Measurements from ENCODE around the gene CRYGN.

Gene CRYGN

DNA sequence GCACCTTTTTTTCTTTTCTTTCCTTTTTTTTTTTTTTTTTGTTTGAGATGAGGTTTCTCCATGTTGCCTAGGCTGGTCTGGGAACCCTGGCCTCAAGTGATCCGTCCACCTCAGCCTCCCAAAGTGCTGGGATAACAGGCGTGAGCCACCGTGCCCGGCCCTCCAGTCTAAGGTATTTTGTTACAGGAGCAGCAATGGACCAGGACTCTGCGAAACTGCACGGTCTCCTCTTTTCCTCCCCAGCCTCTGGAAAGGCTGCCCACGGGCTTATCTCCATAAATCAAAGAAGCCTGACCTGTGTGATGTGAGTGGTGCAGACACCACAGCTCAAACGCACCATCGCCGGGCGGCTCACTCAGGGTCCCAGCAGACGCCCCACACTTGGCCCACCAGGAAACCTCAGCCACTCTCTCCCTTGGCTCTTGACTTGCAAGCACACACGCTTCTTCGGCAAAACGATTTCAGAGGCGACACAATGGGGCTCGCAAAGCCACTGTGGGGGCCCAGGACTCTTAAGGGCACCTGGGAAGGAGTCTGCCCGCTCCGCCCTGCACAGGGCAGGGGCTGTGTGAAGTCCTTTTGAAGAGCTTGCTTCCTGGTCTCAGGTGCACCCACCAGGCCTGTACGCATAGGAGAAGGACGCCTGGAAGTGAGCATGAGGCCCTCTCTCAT lies 50.7 kb downstream of the CRYGN start:
- DNase-seq: no peak

DNA sequence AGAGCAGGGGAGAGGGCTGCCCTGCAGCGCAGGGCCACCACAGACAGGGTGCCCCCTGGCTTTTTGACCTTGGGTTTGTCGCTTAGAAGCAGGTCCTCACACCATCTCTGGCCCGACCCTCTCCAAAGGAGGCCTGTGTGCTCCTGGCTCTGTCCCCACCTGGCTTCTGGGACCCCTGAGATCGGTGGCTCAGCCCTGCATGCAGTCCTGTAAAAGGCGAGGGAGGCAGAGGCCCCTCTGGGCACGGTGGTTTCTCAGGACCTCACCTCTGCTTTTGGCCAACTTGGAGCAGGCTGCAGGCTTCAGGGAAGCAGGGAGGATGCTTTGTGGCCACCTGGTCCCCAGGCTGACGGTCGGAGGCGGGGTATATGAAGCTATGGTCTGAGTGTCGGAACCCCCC lies 51.5 kb downstream of the CRYGN start:
- no peak for DNase-seq

DNA sequence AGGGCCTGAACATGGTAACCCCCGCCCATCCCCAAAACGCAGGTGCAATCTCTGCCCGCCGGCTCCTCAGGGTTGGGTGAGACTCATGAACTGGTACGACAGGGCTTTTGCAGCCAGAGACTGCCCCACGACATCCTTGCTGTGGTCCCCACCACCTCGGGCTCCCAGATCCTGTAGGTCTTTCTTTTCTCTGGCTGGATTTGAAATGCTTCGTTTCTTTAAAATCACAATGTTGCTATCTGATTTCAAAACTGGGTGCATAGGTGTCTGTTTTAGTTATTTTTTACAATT lies 52.0 kb downstream of the CRYGN start:
- DNase-seq: no peak

DNA sequence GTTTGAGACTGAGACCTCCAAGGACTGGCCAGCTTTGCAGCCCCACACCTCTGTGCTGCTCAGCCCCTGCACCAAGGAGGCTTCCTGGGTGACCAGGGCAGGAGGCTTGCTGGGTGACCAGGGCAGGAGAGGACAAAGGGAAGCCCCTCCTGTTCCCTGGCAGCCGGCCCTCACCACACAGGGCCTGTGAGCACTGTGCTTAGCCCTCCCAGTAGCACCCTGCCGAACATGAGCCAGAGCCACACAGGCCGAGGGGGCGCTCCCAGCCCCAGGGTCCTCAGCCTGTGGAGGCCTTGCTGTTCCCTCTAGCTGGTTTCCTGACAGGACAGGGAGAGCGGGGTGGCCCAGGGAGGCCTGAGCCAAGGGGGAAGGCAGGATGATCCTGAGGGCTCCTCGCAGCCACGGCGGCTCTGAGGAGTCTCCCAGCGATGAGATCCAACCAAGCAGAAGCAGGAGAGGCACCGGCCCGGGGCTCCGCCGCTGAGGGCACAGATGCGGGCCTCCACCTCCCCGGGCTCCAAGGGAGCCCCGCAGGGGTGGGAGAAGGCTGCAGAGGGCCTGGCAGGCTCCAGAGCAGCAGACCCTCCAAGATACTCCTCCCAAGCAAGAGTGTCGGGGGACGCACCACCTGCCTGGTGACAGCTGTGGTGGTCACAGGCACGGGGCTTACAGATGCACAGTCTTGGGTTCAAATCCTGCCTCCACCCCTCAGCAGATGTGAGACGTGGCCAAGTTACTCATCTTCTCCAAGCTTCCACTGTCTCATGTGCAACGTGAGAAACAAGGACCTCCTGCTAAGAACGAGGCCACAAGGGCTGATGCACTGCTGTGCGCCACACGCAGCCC lies 52.6 kb downstream of the CRYGN start:
- DNase-seq: no peak

DNA sequence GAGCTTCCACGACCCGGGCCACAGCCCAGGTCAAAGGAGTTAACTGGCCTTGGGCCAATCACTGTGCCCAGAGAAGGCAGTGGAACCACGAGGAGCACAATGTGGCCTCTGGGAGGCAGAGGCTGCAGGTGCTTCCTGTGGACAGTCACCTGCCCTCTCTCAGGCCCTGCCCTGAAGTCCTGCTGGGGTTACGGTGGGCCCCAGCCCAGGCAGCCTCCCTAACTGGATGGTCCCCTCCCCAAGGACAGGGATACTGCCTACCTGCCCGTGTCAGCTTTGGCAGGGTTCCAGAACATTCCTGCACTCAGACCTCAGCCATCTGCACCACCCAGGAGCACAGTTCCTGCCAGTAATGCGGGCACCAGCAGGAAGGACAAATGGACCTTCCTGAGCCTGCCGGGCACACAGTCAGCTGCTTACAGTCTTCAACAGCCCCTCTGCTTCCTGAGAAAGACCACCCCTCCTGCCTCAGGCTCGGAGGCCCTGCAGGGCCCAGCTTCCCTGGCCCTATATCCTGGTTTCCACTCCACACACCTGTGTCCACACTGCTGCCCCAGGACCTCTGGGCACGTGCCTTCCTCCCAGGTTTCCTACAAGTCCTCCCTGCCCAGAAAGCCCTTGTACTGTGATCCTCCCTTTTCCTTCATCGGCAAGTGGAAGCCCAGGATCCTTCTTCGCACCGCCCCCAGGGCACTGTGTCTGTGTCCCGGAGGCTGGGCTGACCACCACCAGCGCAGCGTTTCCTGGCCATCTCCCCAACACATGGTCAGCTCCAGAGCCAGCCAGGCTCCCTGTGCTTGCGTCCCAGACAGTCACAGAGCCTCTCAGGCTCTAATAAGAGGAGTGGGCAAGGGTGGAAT lies 53.4 kb downstream of the CRYGN start:
- no peak for DNase-seq

DNA sequence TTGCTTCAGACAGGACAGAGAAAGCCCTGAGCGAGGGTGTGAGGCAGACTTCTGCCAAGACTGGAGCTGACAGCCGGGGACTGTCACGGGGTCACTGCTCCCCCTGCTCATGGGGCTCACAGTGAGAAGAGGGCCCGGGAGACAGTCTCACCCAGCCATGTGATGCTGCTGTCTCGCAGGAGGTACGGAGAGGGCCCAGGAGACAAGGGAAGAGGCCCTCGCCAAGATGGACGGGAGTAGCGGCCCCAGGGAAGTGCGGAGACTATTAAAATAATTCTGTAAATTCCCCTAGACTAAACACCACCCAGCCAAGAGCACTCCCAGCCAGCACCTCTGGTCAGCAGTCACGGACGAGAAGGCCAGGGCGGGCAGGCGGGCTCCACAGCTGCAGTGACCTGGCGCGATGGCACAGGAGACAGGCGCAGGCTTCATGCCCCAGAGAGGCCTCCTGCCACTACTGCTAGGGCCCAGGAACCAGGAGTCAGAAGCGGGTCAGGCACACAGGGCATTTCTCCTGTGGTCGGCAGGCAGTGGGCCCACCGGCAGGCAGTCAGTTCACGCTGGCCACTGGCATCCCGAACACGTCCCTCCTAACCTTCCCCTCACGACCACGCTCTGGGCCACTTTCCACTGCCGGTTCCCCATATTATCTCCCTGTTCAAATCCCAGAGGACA lies 54.2 kb downstream of the CRYGN start:
- no peak for DNase-seq

DNA sequence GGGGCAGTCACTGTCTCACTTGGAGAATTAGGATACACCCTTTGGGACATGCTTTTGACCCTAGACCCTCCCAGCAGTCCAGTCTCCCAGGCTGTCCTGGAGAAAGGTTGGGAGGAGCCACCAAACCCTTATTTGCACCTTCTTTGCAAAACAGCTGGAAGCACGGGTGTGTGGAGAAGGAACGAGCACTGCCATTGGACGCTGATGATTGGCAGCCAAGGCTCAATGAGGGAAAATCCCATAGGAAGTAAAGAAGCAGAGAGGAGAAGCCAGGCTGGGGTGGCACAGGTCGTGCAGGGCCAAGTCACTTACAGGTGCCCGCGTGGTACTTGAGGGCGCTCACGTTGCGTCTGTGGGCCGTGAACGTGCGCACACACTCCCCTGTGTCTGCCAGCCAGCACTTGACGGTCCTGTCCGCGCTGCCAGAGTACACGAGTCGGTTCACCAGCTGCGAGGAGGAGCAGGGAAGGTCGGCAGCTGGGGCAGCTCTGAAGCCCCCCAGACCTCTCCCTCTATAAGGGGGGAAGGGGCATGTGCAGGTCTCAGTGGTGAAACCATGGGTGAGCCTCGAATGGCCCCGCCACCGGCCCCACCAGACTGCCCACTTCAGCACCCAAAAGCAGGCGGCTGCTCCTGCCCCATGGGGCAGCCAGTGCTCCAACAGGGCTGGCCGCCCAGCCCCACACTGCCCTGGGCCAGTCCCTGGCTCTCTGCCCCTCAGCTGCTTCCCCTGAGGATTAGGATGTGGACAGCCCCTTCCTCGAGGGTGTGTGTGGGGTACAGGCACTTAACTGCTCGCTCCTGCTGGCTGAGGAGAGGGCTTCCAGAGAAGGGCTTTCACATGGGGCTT lies 54.9 kb downstream of the CRYGN start:
- no peak for DNase-seq

DNA sequence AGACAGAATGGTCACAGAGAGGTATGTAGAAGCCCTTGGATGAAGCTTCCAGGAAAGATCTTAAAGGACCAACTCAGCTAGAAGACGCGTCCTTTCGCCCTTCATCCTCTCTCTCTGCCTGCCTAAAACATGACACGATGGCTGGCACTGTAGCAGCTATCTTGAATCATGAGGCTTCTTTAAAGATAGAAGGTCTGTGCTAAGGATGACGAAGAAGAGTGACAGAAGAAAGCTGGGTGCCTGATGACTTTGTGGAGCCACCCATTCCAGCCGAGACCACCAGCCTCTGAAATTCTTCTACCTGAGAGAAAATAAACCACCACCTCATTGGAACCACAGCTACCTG lies 55.6 kb downstream of the CRYGN start:
- DNase-seq: no peak

DNA sequence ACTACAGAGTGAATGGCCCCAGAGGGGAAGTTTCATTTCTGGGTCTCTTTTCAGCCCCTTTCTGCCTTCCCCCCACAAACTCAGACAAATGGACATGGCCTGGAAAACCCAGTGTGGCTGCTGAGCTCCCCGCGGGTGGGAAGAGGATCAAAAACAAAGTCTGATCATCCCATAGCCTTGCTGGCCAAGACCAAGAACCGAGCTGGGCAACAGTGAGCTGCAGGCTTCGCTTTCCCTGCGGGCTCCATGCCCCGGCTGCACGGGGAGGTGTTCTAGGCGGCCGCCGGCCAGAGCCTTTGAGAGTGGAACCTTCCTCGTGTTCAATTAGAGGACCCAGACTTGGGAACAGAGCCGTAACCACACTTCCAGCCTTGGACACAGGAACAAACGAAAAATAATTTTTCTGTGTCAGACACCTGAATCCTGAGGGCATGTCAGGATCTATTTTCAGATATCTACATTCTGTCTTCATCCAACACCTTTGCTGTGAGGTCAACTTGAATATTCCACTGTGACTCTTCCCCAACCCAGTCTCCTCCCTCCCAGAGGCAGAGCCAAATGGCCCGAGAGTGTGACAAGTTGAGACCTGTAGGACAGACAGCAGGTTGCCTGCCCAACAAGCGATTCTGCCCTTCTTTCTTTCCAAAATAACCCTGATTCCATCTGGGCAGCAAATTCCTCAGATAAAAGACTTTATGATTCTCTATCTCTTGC lies 56.1 kb downstream of the CRYGN start:
- no peak for DNase-seq

DNA sequence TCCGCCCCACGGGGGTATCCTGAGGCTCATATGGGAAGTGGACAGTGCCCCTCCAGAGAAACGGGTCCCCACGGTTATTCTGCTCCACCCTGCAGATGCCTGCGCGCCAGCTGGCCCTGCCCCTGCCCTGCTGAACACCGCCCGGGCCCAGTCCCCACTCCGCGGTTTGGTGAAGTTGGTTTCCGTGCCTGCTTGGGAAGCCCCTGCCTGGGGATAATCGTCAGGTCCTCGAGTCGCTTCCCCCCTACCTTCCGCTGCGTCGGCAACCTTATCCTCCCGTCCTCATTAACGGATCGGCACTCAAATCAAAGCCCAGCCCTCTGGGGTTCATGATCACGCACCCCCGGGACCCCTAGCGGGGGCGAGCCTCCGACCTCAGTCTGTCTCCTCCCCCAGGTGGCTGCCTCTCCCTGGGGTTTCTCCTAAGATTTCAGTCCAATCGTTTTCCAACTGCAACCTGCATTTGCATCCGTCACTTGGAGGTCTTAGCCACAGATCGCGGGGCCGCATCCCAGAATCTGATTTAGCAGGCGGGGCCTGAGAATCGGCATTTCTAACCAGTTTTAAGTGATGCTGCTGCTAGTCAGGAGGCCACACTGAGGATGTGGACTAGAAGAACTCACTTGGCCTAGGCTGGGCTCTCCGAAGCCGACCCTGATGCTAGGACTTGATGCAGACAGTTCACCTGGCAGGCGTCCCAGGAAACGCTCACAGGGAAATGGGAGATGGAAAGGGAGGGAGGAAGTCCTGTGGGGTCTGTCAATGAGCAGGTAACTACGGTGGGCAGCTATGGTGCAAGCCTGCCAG lies 57.7 kb downstream of the CRYGN start:
- DNase-seq: no peak

DNA sequence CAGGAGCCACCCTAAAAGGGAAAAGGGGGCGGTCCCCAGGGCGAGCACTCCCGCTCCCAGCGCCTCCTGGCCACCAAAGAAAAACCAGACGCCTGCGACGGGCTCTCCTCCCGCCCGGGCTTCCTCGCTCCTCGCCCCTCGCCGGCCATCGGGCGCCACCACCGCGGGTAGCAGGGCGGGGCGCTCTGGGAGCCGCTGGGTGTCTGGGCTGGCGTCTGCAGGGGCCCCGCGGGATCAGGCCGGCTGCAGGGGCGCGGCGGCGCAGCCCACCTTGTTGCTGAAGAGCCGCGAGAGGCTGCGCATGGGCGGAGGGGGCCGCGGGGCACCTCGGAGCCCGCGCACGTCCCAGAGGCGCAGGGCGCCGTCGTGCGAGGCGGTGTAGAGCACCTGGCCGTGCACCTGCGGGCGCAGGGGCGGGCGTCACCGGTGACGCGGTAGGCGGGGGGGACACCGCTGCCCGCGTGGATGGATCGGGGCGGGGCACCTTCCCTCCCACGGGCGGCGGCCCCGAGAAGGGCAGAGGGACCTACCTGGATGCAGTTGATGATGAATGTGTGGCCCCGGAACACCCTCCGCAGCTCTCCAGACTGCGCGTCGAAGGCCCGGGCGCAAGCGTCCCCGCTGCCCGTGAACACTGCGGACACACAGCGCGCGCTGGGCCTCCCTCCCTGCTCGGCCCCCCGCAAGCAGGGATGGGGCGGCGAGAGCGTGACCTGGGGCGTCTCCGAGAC lies 58.4 kb downstream of the CRYGN start:
- DNase-seq: peak; percentile 28

DNA sequence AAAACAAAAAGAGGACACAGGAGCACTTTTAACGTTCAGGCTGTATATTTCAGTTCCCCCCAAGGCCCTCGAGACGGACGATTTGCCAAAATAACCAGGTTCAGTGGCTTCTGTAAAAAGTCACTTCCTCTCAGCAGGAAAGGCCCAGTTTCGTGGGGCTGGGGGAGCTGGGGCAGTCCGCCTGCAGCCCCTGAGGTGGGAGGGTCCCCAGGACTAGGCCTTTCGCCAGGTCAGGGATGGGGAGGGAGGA lies 58.9 kb downstream of the CRYGN start:
- no peak for DNase-seq

DNA sequence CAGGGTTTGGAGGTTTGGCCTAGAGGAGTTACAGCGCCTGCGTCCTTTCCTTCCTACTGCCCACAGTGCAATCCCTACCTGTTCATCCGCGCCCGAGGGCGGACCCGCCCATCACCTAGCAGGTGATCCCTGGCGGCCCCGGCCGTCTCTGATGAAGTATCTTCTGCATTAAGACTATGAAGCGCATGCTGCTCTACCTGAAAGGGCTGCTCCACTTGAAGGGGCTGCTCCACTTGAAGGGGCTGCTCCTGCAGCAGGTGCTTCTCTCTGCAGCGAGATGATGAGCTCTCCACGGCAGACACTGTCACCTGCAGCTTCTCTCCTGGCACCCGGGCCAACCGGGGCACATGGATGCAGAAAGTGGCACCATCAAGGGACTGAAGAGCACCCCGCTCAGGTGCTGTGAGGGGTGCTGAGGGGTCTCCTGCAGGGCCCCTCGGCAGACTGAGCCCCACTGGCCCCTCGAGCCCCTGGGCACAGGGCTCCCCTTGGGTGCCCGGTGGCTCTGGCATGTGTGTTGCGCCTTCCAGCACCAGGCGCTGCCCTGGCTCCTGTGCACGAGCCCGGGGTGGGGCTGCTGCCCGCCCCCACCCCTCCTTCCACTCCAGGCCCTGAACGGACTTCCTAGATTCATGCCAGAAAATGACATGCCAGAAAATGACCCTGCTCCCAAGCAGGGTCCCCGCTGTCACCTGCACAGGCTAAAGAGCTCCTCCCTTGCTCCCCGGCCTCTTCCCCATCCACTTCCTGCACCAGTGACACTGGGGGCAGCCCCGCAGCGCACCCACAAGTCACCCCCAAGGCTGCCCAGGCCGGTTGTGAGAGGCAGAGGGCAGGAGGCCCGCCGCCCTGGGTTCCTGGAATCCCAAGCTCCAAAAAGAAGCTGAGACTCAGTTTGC lies 59.5 kb downstream of the CRYGN start:
- DNase-seq: no peak

DNA sequence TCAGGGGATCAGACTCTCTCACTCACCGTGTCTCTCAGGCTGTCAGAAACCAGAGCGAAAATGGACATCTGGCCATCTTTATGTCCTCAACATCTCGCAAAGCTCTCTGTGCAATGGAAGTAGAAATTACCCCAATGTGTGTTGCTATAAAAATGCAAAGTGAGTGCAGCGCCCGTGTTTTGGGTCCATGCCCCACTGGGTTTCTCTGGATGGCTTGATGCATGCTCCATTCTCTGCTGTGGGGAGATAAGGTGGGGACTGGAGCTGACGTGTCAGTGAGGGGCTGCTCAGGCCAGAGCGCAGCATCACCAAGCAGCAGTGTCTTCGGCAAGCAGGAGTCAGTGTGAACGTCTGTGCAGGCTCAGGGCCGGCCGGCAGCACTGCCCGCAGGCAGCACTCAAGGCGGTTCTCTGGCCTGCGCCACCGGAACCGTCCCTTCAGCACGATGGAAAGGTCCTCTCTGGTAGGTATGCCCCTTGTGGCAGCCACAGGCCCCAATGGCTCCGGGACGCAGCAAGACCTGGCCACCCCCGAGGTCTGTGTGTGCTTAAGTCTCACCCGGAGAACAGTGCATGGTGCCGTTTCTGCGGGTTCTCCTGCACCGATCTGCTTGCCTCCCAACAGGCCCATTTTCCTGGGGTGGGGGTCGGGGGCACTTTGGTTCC lies 60.3 kb downstream of the CRYGN start:
- no peak for DNase-seq

DNA sequence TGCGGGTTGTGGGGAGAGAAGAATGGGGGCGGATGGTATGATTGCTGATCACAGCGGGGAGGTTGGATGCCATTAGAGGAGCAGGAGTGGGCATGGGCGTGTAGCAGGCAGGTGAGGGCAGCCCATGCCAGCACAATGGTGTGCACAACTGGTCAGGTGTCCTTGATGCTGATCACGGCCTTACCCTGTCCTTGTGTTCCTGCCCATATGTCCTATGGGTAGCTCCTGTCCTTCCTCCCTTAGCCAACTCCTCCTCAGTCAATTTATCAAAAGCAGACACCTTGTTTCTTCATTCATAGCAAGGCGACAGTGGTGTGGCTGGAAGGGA lies 60.8 kb downstream of the CRYGN start:
- DNase-seq: no peak
